IMR-90 (cell line): ENCODE measurements around the gene ALKBH3. TPM values are rescaled to one million over a fixed set of nuclear protein-coding genes. Genes with fewer than 3 reads are reported as not detected.

Experiments used
- ATAC-seq: fragments of 200-7000 bp; cut with Tn5 transposase; 2 replicates; pipeline ENCODE4 v1.9.1; 2020; ENCODE audit warnings: low read depth, mild to moderate bottlenecking, moderate library complexity
- BruUV-seq: library from RNA; stranded (reverse); fragments of 400-500 nt; replicated peaks from 2 replicates; lab custom pipeline; 2021; lab: Mats Ljungman, UMichigan
- CTCF ChIA-PET: fragments of 300-600 bp; formaldehyde crosslinking; extraction: SDS; loops from one replicate; lab custom pipeline; 2021; ENCODE audit warnings: antibody characterized with exemption; lab: Yijun Ruan, JAX
- POLR2A ChIA-PET: fragments of 300-600 bp; sonication (Branson Sonifier 250); formaldehyde crosslinking; loops from one replicate; lab custom pipeline; 2022; ENCODE audit warnings: antibody characterized with exemption; ENCODE audit not compliant: unreplicated experiment; lab: Charles Lee
- DNase-seq: peaks from one replicate; pipeline ENCODE4 v3.0.0; 2013
- H2AFZ ChIP-seq: replicated peaks from 2 replicates; pipeline ENCODE3; 2013; ENCODE audit warnings: low read length, mild to moderate bottlenecking; ENCODE audit not compliant: poor library complexity
- H2AK5ac ChIP-seq: 2 replicates; pipeline ENCODE4 v1.6.1; 2013; ENCODE audit warnings: low read depth, low read length, inconsistent platforms
- H2AK9ac ChIP-seq: replicated peaks from 2 replicates; pipeline ENCODE3; 2013; ENCODE audit warnings: mild to moderate bottlenecking, low read depth, low read length, moderate library complexity; ENCODE audit not compliant: poor library complexity
- H2BK120ac ChIP-seq: 2 replicates; pipeline ENCODE4 v1.6.1; 2013; ENCODE audit warnings: low read depth, low read length, inconsistent platforms
- H2BK15ac ChIP-seq: 3 replicates; pipeline ENCODE4 v1.6.1; 2013; ENCODE audit warnings: low read depth, low read length, inconsistent platforms
- H2BK20ac ChIP-seq: 2 replicates; pipeline ENCODE4 v1.6.1; 2013; ENCODE audit warnings: low read depth, mild to moderate bottlenecking, inconsistent platforms, low read length, moderate library complexity
- H2BK5ac ChIP-seq: 2 replicates; pipeline ENCODE4 v1.6.1; 2013; ENCODE audit warnings: mild to moderate bottlenecking, low read depth, low read length, inconsistent platforms; ENCODE audit not compliant: poor library complexity, severe bottlenecking
- H3K14ac ChIP-seq: replicated peaks from 2 replicates; pipeline ENCODE4 v1.6.1; 2013; ENCODE audit warnings: low read depth, low read length, inconsistent platforms
- H3K18ac ChIP-seq: 2 replicates; pipeline ENCODE4 v1.6.1; 2013; ENCODE audit warnings: low read depth, low read length, control low read depth
- H3K23ac ChIP-seq: 2 replicates; pipeline ENCODE4 v1.6.1; 2013; ENCODE audit warnings: low read depth, low read length, inconsistent platforms
- H3K27ac ChIP-seq: 2 replicates; pipeline ENCODE4 v1.5.1; 2013; ENCODE audit warnings: mild to moderate bottlenecking, control low read depth, low read length; ENCODE audit not compliant: insufficient read depth
- H3K27me3 ChIP-seq: 2 replicates; pipeline ENCODE4 v1.6.1; 2013; ENCODE audit warnings: low read length; ENCODE audit not compliant: control insufficient read depth, insufficient read depth
- H3K36me3 ChIP-seq: 2 replicates; pipeline ENCODE4 v1.6.1; 2013; ENCODE audit warnings: low read length, mixed read lengths; ENCODE audit not compliant: control insufficient read depth, insufficient read depth
- H3K4ac ChIP-seq: 2 replicates; pipeline ENCODE4 v1.6.1; 2013; ENCODE audit warnings: low read depth, low read length, inconsistent platforms
- H3K4me1 ChIP-seq: 2 replicates; pipeline ENCODE4 v1.6.1; 2013; ENCODE audit warnings: low read length, mixed read lengths; ENCODE audit not compliant: control insufficient read depth, insufficient read depth
- H3K4me2 ChIP-seq: 2 replicates; pipeline ENCODE4 v1.6.1; 2013; ENCODE audit warnings: low read depth, mild to moderate bottlenecking, control low read depth, low read length, moderate library complexity
- H3K4me3 ChIP-seq: 2 replicates; pipeline ENCODE4 v1.5.1; 2013; ENCODE audit warnings: low read depth, mild to moderate bottlenecking, control low read depth, low read length, moderate library complexity; ENCODE audit not compliant: insufficient read depth
- H3K56ac ChIP-seq: 2 replicates; pipeline ENCODE4 v1.6.1; 2013; ENCODE audit warnings: low read length, inconsistent platforms; ENCODE audit not compliant: insufficient read depth; ENCODE audit errors: extremely low read depth
- H3K79me1 ChIP-seq, 2 experiments: 2 replicates each; pipeline ENCODE4 v1.6.1; 2013; ENCODE audit warnings: low read length in 2 of 2, inconsistent platforms in 1 of 2, low read depth in 1 of 2
- H3K9ac ChIP-seq: 2 replicates; pipeline ENCODE4 v1.6.1; 2013; ENCODE audit warnings: low read depth, low read length, control low read depth
- H3K9me1 ChIP-seq: 2 replicates; pipeline ENCODE4 v1.6.1; 2013; ENCODE audit warnings: low read length, inconsistent platforms; ENCODE audit not compliant: insufficient read depth
- H3K9me3 ChIP-seq: 2 replicates; pipeline ENCODE4 v1.6.1; 2013; ENCODE audit warnings: low read length; ENCODE audit not compliant: control insufficient read depth, insufficient read depth
- H4K20me1 ChIP-seq: 2 replicates; pipeline ENCODE4 v1.6.1; 2013; ENCODE audit warnings: low read length, inconsistent platforms; ENCODE audit not compliant: insufficient read depth
- H4K5ac ChIP-seq: 2 replicates; pipeline ENCODE4 v1.6.1; 2013; ENCODE audit warnings: mild to moderate bottlenecking, low read depth, low read length, control low read depth
- H4K8ac ChIP-seq, 2 experiments: 2 replicates each; pipeline ENCODE4 v1.6.1; 2013; ENCODE audit warnings: low read depth in 2 of 2, low read length in 2 of 2, control low read depth in 1 of 2, inconsistent platforms in 1 of 2
- H4K91ac ChIP-seq: 2 replicates; pipeline ENCODE4 v1.6.1; 2013; ENCODE audit warnings: low read depth, low read length, inconsistent platforms; ENCODE audit not compliant: insufficient read depth
- BHLHE40 ChIP-seq: fragments of 150-350 bp; IDR thresholded peaks from 2 replicates; pipeline ENCODE4 v1.6.1; 2016; ENCODE audit warnings: mild to moderate bottlenecking, low read depth, low read length
- CEBPB ChIP-seq: IDR thresholded peaks from 2 replicates; pipeline ENCODE4 v1.6.1; 2012; ENCODE audit warnings: low read depth, low read length, improper control_type of control experiment
- CHD1 ChIP-seq: IDR thresholded peaks from 2 replicates; pipeline ENCODE4 v1.6.1; 2012; ENCODE audit warnings: low read depth, low read length, improper control_type of control experiment
- CTCF ChIP-seq: conservative IDR thresholded peaks from 2 replicates; pipeline ENCODE4 v1.5.1; 2012; ENCODE audit warnings: mild to moderate bottlenecking, low read depth, low read length, improper control_type of control experiment
- ELK1 ChIP-seq: fragments of 150-350 bp; IDR thresholded peaks from 2 replicates; pipeline ENCODE4 v1.6.1; 2016; ENCODE audit warnings: low read depth, mild to moderate bottlenecking, low read length, moderate library complexity, borderline replicate concordance
- MAFK ChIP-seq: IDR thresholded peaks from 2 replicates; pipeline ENCODE4 v1.6.1; 2012; ENCODE audit warnings: low read depth, low read length, improper control_type of control experiment
- MAZ ChIP-seq: IDR thresholded peaks from 2 replicates; pipeline ENCODE4 v1.6.1; 2012; ENCODE audit warnings: low read depth, mild to moderate bottlenecking, low read length, improper control_type of control experiment, moderate library complexity, borderline replicate concordance
- NFE2L2 ChIP-seq: fragments of 150-350 bp; IDR thresholded peaks from 2 replicates; pipeline ENCODE4 v1.6.1; 2016; ENCODE audit warnings: low read depth, mild to moderate bottlenecking, low read length
- POLR2A ChIP-seq: IDR thresholded peaks from 2 replicates; pipeline ENCODE4 v1.6.1; 2012; ENCODE audit warnings: mild to moderate bottlenecking, low read depth, low read length
- RAD21 ChIP-seq: IDR thresholded peaks from 2 replicates; pipeline ENCODE4 v1.6.1; 2012; ENCODE audit warnings: low read length, improper control_type of control experiment
- RFX5 ChIP-seq: IDR thresholded peaks from 2 replicates; pipeline ENCODE4 v1.8.0; 2012; ENCODE audit warnings: low read depth, mild to moderate bottlenecking, low read length, moderate library complexity
- USF2 ChIP-seq: fragments of 150-350 bp; IDR thresholded peaks from 2 replicates; pipeline ENCODE4 v1.6.1; 2017; ENCODE audit warnings: mild to moderate bottlenecking, antibody characterized with exemption, low read length, low read depth
- WGBS, 2 experiments: methylation state at CpG; one replicate each; pipeline versions ENCODE4 v1.1.5 to v1.1.7; 2013; ENCODE audit warnings: missing lambda C conversion rate in 2 of 2; ENCODE audit not compliant: insufficient read length in 1 of 2; ENCODE audit errors: extremely low coverage in 2 of 2; 5-methylcytosine and 5-hydroxymethylcytosine counted together
- dilution Hi-C: fragments of 300-500 bp; cut with HindIII; formaldehyde crosslinking; loops from one replicate; pipeline ENCODE4 v1.14.3; 2018; ENCODE audit warnings: low sequenced_read_pairs; ENCODE audit not compliant: unreplicated experiment
- in situ Hi-C: fragments of 300-500 bp; cut with MboI; formaldehyde crosslinking; loops from 3 replicates; pipeline ENCODE4 v1.14.3; 2019; ENCODE audit warnings: low sequenced_read_pairs, inconsistent platforms, mixed read lengths
- intact Hi-C: fragments of 100-400 bp; cut with micrococcal nuclease; formaldehyde crosslinking; loops from 2 replicates; pipeline ENCODE4 v1.10.0; 2022
- polyA plus RNA-seq, 3 experiments: library from polyadenylated mRNA; depleted of rRNA; stranded (reverse); fragments of >200 nt; gene quantifications; 2 replicates each; pipeline ENCODE4 v1.2.3, GENCODE V29; 2012; ENCODE audit warnings: low replicate concordance in 1 of 3
- total RNA-seq: library from RNA; depleted of rRNA; stranded (reverse); fragments of >200 nt; gene quantifications from 2 replicates; pipeline ENCODE4 v1.2.3, GENCODE V29; 2012

ALKBH3 gene
- total and polyA plus RNA-seq, 2 of the 4 experiments (the other 2 are of a cell fraction) = 27.7 to 62.9 TPM

GRCh38 chr11:43947815-43948214 is 67.2 kb downstream of the ALKBH3 start:
- in situ Hi-C loops (loop anchor here (5.0 kb wide), 1 partner anchor 56 kb away; no protein-coding TSS in a partner anchor), intact Hi-C loops (no loop called here), dilution Hi-C loops (no loop called here)
- H2BK15ac ChIP-seq = no peak overlapping the region
- no peak overlapping the region for H3K4ac ChIP-seq
- no peak overlapping the region for H2AK9ac ChIP-seq
- no peak overlapping the region for H3K18ac ChIP-seq
- no peak for DNase-seq
- no peak overlapping the region for H3K9ac ChIP-seq
- ChIA-PET CTCF (interaction anchor here (0.5 to 1.2 kb wide), 2 partner anchors 48 to 55 kb away, joined by 3 read pairs; no protein-coding TSS in a partner anchor), POLR2A (no interaction called here)
- H3K23ac ChIP-seq = no peak overlapping the region
- H3K56ac ChIP-seq = no peak overlapping the region
- H4K91ac ChIP-seq = no peak overlapping the region
- H3K4me3 ChIP-seq = no peak overlapping the region
- no peak overlapping the region for H2BK20ac ChIP-seq
- H2BK120ac ChIP-seq = no peak overlapping the region
- no peak overlapping the region for H3K27ac ChIP-seq
- H3K27me3 ChIP-seq = peaks cover 49% of the 10 kb centered on the region
- no peak overlapping the region for H2AK5ac ChIP-seq
- H2AFZ ChIP-seq = no peak overlapping the region
- no peak overlapping the region for H4K8ac ChIP-seq
- H3K14ac ChIP-seq = no peak overlapping the region
- H3K9me1 ChIP-seq = no peaks in the 10 kb centered on the region
- TF ChIP-seq NFE2L2 (no peak), POLR2A (no peak), MAFK (no peak), CTCF (no peak), CHD1 (no peak), ELK1 (no peak), RFX5 (no peak), BHLHE40 (no peak), CEBPB (no peak), MAZ (no peak), USF2 (no peak), RAD21 (no peak)
- no peak for ATAC-seq
- no peaks in the 10 kb centered on the region for H3K36me3 ChIP-seq
- peaks cover 7% of the 10 kb centered on the region; the same call in 1 of the 2 replicates for H4K20me1 ChIP-seq
- H3K9me3 ChIP-seq = peaks cover 3% of the 10 kb centered on the region
- H4K5ac ChIP-seq = no peak overlapping the region
- peaks cover 5% of the 10 kb centered on the region; the same call in 1 of the 2 replicates for H3K4me1 ChIP-seq
- 80% methylated on average over 1 of the region's 1 CpG; no CpG with 5 or more reads in 1 of the 2 experiments for WGBS, 2 experiments
- no peaks in the 10 kb centered on the region for H3K79me1 ChIP-seq
- no peak overlapping the region for H3K4me2 ChIP-seq
- H2BK5ac ChIP-seq = no peak overlapping the region
- BruUV-seq = no TSS peak
